MCF 10A (cell line): Measurements from ENCODE around the gene DIP2C. TPM values are rescaled to one million over a fixed set of nuclear protein-coding genes. Genes with fewer than 3 reads are reported as not detected.

Source experiments
- BruUV-seq: library from RNA; stranded (reverse); fragments of 400-500 nt; replicated peaks from 2 replicates; lab custom pipeline; 2021; lab: Mats Ljungman, UMichigan
- CTCF ChIA-PET: fragments of 300-600 bp; sonication (Branson Sonifier 250); formaldehyde crosslinking; extraction: SDS; loops from one replicate; lab custom pipeline; 2021; ENCODE audit warnings: antibody characterized with exemption, inconsistent platforms; lab: Yijun Ruan, JAX
- POLR2A ChIA-PET: fragments of 300-600, 350-650 bp; sonication (Branson Sonifier 250); formaldehyde crosslinking; extraction: SDS; loops from one replicate; lab custom pipeline; 2020; ENCODE audit warnings: antibody characterized with exemption, inconsistent platforms; lab: Yijun Ruan, JAX
- DNase-seq: peaks from one replicate; pipeline ENCODE4 v3.0.0-alpha.2; 2018; ENCODE audit not compliant: unreplicated experiment
- H3K27ac Mint-ChIP-seq: one replicate; pipeline ENCODE4 v1.8.0; 2022; ENCODE audit warnings: mild to moderate bottlenecking, low read depth, mixed read lengths; ENCODE audit not compliant: unreplicated experiment
- H3K27me3 Mint-ChIP-seq: one replicate; pipeline ENCODE4 v1.8.0; 2022; ENCODE audit warnings: mixed read lengths; ENCODE audit not compliant: insufficient read depth, unreplicated experiment
- H3K36me3 Mint-ChIP-seq: one replicate; pipeline ENCODE4 v1.8.0; 2022; ENCODE audit warnings: mild to moderate bottlenecking, moderate library complexity, mixed read lengths; ENCODE audit not compliant: insufficient read depth, unreplicated experiment
- H3K4me1 Mint-ChIP-seq: one replicate; pipeline ENCODE4 v1.8.0; 2022; ENCODE audit warnings: mixed read lengths; ENCODE audit not compliant: insufficient read depth, unreplicated experiment
- H3K4me3 Mint-ChIP-seq: one replicate; pipeline ENCODE4 v1.8.0; 2022; ENCODE audit warnings: mild to moderate bottlenecking, moderate library complexity, mixed read lengths; ENCODE audit not compliant: unreplicated experiment
- H3K9me3 Mint-ChIP-seq: one replicate; pipeline ENCODE4 v1.8.0; 2022; ENCODE audit warnings: mixed read lengths; ENCODE audit not compliant: unreplicated experiment
- intact Hi-C: fragments of 100-400 bp; cut with micrococcal nuclease; formaldehyde crosslinking; loops from 2 replicates; pipeline ENCODE4 v1.14.1; 2022
- total RNA-seq: library from RNA; stranded (reverse); gene quantifications from 2 replicates; pipeline ENCODE4 v1.2.3, GENCODE V29; 2022
- TF ChIP-seq, protein P1 (sequence below): fragments of 200-600 bp; IDR thresholded peaks from one replicate; pipeline ENCODE4 v1.8.0; 2022; ENCODE audit warnings: antibody characterized with exemption, mild to moderate bottlenecking; ENCODE audit not compliant: unreplicated experiment

The DIP2C gene
- total RNA-seq, 1 experiment from 2014 or later: 0.37 TPM

DNA sequence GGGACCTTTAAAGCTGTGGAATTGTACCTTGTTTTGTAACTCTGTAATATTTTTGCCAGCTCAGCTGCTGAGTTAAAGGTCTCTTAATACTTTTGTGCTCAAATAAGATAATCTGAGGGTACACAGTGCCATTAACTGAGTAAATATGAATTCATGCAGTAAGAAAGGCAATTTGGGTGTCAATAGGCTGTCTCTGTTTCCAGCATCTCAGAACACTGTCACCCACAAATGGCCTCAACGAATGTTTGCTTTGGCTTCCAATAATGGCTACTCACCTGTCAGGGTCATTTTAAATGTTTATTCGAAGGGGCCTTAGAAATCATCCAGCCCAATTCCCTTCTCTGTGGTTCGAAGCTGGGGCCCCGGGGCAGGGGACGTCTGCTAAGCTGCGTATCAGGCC is 328.8 kb downstream of the DIP2C start:
- no TSS peak for BruUV-seq
- no peak overlapping the region for H3K4me3 Mint-ChIP-seq
- ChIA-PET POLR2A (interaction anchor here (0.7 kb wide), 1 partner anchor 162 kb away, joined by 4 read pairs; no protein-coding TSS in a partner anchor), CTCF (interaction anchor here (0.6 kb wide), 1 partner anchor 65 kb away, joined by 3 read pairs; no protein-coding TSS in a partner anchor)
- H3K4me1 Mint-ChIP-seq: no peaks in the 10 kb centered on the region
- no peaks in the 10 kb centered on the region for H3K9me3 Mint-ChIP-seq
- TF ChIP-seq, protein P1, sequence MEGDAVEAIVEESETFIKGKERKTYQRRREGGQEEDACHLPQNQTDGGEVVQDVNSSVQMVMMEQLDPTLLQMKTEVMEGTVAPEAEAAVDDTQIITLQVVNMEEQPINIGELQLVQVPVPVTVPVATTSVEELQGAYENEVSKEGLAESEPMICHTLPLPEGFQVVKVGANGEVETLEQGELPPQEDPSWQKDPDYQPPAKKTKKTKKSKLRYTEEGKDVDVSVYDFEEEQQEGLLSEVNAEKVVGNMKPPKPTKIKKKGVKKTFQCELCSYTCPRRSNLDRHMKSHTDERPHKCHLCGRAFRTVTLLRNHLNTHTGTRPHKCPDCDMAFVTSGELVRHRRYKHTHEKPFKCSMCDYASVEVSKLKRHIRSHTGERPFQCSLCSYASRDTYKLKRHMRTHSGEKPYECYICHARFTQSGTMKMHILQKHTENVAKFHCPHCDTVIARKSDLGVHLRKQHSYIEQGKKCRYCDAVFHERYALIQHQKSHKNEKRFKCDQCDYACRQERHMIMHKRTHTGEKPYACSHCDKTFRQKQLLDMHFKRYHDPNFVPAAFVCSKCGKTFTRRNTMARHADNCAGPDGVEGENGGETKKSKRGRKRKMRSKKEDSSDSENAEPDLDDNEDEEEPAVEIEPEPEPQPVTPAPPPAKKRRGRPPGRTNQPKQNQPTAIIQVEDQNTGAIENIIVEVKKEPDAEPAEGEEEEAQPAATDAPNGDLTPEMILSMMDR: no peak
- H3K27me3 Mint-ChIP-seq: peaks cover 21% of the 10 kb centered on the region
- no peak for DNase-seq
- intact Hi-C loops: no loop called here
- no peaks in the 10 kb centered on the region for H3K36me3 Mint-ChIP-seq
- no peak overlapping the region for H3K27ac Mint-ChIP-seq

- no TSS peak for BruUV-seq
- H3K27me3 Mint-ChIP-seq: peaks cover 30% of the 10 kb centered on the region
- H3K4me3 Mint-ChIP-seq: no peak overlapping the region
- CTCF ChIA-PET: no interaction called here
- DNase-seq: no peak
- H3K4me1 Mint-ChIP-seq: no peaks in the 10 kb centered on the region
- intact Hi-C loops: no loop called here
- POLR2A ChIA-PET: no interaction called here
- TF ChIP-seq, protein P1: no peak
- H3K36me3 Mint-ChIP-seq: no peaks in the 10 kb centered on the region
- H3K9me3 Mint-ChIP-seq: no peaks in the 10 kb centered on the region
- H3K27ac Mint-ChIP-seq: no peak overlapping the region
Measured at GRCh38 chr10:359762-360161, 329.7 kb downstream of the DIP2C start.

DNA sequence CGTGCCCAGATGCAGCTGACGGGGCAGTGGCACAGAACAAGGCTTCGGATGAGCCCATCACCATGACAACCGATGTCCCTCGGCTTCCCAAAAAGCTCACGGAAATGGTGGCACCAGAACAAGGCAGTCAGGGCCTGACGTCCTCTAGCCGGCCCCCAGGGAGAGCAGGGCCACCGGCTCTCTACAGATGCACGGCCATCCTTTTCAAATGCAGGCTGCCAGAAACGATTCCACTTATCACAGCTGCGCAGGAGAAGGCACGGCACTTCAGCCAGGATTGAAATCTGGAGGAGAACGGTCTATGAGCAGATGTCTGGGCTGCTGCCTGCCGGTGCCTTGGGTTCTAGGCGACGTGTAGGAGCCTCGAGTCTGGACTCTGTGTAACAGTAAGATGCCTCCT is 330.4 kb downstream of the DIP2C start:
- TF ChIP-seq, protein P1: no peak
- H3K36me3 Mint-ChIP-seq: no peaks in the 10 kb centered on the region
- POLR2A ChIA-PET: no interaction called here

DNA sequence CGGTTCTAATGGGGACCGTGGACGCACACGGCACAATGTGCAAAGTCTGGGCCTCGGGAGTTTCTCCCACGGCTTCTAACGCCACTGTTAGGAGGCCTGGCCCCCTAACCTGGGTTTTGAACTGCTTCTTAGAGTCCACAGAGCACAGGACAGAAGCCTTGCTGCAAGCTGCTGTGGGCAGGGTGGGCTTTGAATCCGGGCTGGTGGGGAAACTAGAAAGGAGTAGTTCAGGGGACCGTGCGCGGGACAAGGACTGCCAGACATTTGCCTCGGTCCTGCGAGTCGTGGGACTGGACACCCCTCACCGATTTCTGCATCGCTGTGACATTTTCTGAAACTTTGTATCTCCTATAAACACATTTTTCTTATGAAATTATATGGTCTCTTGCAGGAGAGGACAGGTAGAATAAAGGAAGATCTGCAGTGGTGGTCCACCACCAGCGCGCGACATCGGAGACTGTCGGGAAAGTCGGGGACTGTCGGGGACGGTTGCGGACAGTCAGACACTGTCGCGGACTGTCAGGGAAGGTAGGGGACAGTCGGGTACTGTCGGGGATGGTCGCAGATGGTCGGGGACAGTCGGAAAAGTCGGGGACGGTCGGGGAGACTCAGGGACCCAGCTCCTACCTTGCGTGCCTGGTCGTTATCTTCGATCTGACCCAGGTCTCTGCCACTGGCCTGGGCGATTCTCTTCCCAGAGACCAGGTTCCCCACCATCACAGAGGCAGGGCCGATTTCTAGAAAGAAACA is 332.1 kb downstream of the DIP2C start:
- Mint-ChIP-seq H3K36me3 (no peaks in the 10 kb centered on the region), H3K27ac (no peak overlapping the region), H3K4me3 (no peak overlapping the region), H3K9me3 (no peaks in the 10 kb centered on the region), H3K27me3 (peaks cover 42% of the 10 kb centered on the region), H3K4me1 (no peaks in the 10 kb centered on the region)
- intact Hi-C loops: no loop called here
- ChIA-PET POLR2A (no interaction called here), CTCF (interaction anchor here (0.8 kb wide), 1 partner anchor 171 kb away, joined by 3 read pairs; no protein-coding TSS in a partner anchor)
- no peak for DNase-seq
- BruUV-seq: no TSS peak
- TF ChIP-seq, protein P1: no peak

More for the DNA sequence above, 330.4 kb downstream of the DIP2C start:
- H3K4me3 Mint-ChIP-seq: no peak overlapping the region
- H3K27me3 Mint-ChIP-seq: peaks cover 36% of the 10 kb centered on the region
- BruUV-seq: no TSS peak
- CTCF ChIA-PET: no interaction called here
- no peaks in the 10 kb centered on the region for H3K4me1 Mint-ChIP-seq
- intact Hi-C loops: no loop called here
- H3K9me3 Mint-ChIP-seq: no peaks in the 10 kb centered on the region
- no peak for DNase-seq
- H3K27ac Mint-ChIP-seq: no peak overlapping the region
